Activated T-helper 1 cell treated with Interleukin-2 at 50 U/mL for 16 hours (primary cell): ENCODE results near the gene PTPRN2.

ENCODE experiments used
- DNase-seq: peaks from one replicate; pipeline ENCODE4 v3.0.0-alpha.2; 2020; ENCODE audit warnings: low read depth

The PTPRN2 gene

GRCh38 chr7:157813741-157814661 is 773.6 kb downstream of the PTPRN2 start:
- DNase-seq: no peak

GRCh38 chr7:157813053-157813452 is 774.6 kb downstream of the PTPRN2 start:
- no peak for DNase-seq

GRCh38 chr7:157811946-157812345 is 775.7 kb downstream of the PTPRN2 start:
- no peak for DNase-seq

GRCh38 chr7:157809863-157810851 is 777.5 kb downstream of the PTPRN2 start:
- no peak for DNase-seq

- DNase-seq: no peak
These were observed 778.3 kb downstream of the PTPRN2 start for GRCh38 chr7:157809154-157809862.

- no peak for DNase-seq
These were observed 779.6 kb downstream of the PTPRN2 start for GRCh38 chr7:157808042-157808441.

GRCh38 chr7:157807510-157807909 is 780.1 kb downstream of the PTPRN2 start:
- DNase-seq: no peak

- no peak for DNase-seq
These were observed 780.9 kb downstream of the PTPRN2 start for GRCh38 chr7:157806711-157807110.

GRCh38 chr7:157805713-157806112 is 781.9 kb downstream of the PTPRN2 start:
- DNase-seq: no peak

- no peak for DNase-seq
These were observed 783.7 kb downstream of the PTPRN2 start for GRCh38 chr7:157803906-157804305.

GRCh38 chr7:157801971-157802675 is 785.5 kb downstream of the PTPRN2 start:
- no peak for DNase-seq

- no peak for DNase-seq
These were observed 786.5 kb downstream of the PTPRN2 start for GRCh38 chr7:157801113-157801512.

- no peak for DNase-seq
These were observed 787.3 kb downstream of the PTPRN2 start for GRCh38 chr7:157800281-157800680.

- DNase-seq: no peak
These were observed 788.4 kb downstream of the PTPRN2 start for GRCh38 chr7:157799076-157799685.

- DNase-seq: no peak
These were observed 790.3 kb downstream of the PTPRN2 start for GRCh38 chr7:157797361-157797760.

GRCh38 chr7:157796846-157797245 is 790.8 kb downstream of the PTPRN2 start:
- DNase-seq: no peak

GRCh38 chr7:157795643-157796042 is 792.0 kb downstream of the PTPRN2 start:
- no peak for DNase-seq

GRCh38 chr7:157795199-157795598 is 792.4 kb downstream of the PTPRN2 start:
- no peak for DNase-seq

GRCh38 chr7:157794746-157795065 is 792.9 kb downstream of the PTPRN2 start:
- DNase-seq: no peak

GRCh38 chr7:157793973-157794745 is 793.5 kb downstream of the PTPRN2 start:
- no peak for DNase-seq

- DNase-seq: no peak
These were observed 794.6 kb downstream of the PTPRN2 start for GRCh38 chr7:157793087-157793353.
